OCI-LY7 (cell line): ENCODE results near the gene CCDC182.

ENCODE experiments used
- CTCF ChIP-seq: fragments of 200-600 bp; sonication (generic); conservative IDR thresholded peaks from 2 replicates; pipeline ENCODE4 v1.5.1; 2014; ENCODE audit warnings: mild to moderate bottlenecking, antibody characterized with exemption, low read length, moderate library complexity, mixed read lengths
- EZH2phosphoT487 ChIP-seq: fragments of 200-600 bp; sonication (generic); IDR thresholded peaks from 2 replicates; pipeline ENCODE4 v1.6.1; 2018; ENCODE audit warnings: low read depth, borderline replicate concordance, mild to moderate bottlenecking, mixed run types, antibody characterized with exemption, low read length, moderate library complexity, mixed read lengths

GRCh38 chr17:57737450-57737849, 7.6 kb downstream of the CCDC182 start:
- TF ChIP-seq CTCF: no peak
- TF ChIP-seq EZH2phosphoT487: no peak
